Thyroid gland (tissue), 4 donors: ENCODE results near the gene SENP5. TPM values are rescaled to one million over a fixed set of nuclear protein-coding genes. Genes with fewer than 3 reads are reported as not detected.

Experiments used
- DNase-seq, 2 donors: peaks; one replicate each; pipeline ENCODE4 v3.0.0-alpha.2; 2019
- H3K27ac ChIP-seq, 3 donors: fragments of 200-600 bp; sonication (generic); 1 replicate in 2 of 3; 2 replicates in 1 of 3; pipeline ENCODE4 v1.5.1; 2016 to 2019; ENCODE audit warnings: mild to moderate bottlenecking in 1 of 3, moderate library complexity in 1 of 3
- H3K27me3 ChIP-seq: fragments of 200-600 bp; sonication (generic); one replicate; pipeline ENCODE4 v1.5.1; 2019
- H3K36me3 ChIP-seq, 2 donors: fragments of 200-600 bp; sonication (generic); one replicate each; pipeline ENCODE4 v1.5.1; 2016 to 2019
- H3K4me1 ChIP-seq, 2 donors: fragments of 200-600 bp; sonication (generic); one replicate each; pipeline ENCODE4 v1.5.1; 2017 to 2019
- H3K4me3 ChIP-seq, 3 donors: fragments of 200-600 bp; sonication (generic); replicated peaks in 1 of 3; 1 replicate in 2 of 3; 2 replicates in 1 of 3; pipeline ENCODE4 v1.5.1; 2016; ENCODE audit warnings: mild to moderate bottlenecking in 1 of 3
- H3K9me3 ChIP-seq: fragments of 200-600 bp; sonication (generic); one replicate; pipeline ENCODE4 v1.5.1; 2017
- CTCF ChIP-seq, 6 experiments: fragments of 200-600 bp in 3 of 6; fragments of 450-650 bp in 3 of 6; sonication (generic) in 3 of 6; IDR thresholded peaks; one replicate each; pipeline ENCODE4 v1.5.1; 2016 to 2019; ENCODE audit warnings: antibody characterized with exemption in 6 of 6, mild to moderate bottlenecking in 2 of 6, inconsistent platforms in 1 of 6, moderate library complexity in 1 of 6
- POLR2A ChIP-seq, 2 donors: fragments of 450-650 bp; IDR thresholded peaks; one replicate each; pipeline ENCODE4 v1.6.1; 2017; ENCODE audit warnings: antibody characterized with exemption in 2 of 2, mild to moderate bottlenecking in 2 of 2, moderate library complexity in 1 of 2
- WGBS, 2 donors: methylation state at CpG; one replicate each; pipeline ENCODE4 v1.1.5; 2017; 5-methylcytosine and 5-hydroxymethylcytosine counted together
- intact Hi-C: fragments of 100-400 bp; cut with DNase I; formaldehyde crosslinking; loops from one replicate; pipeline ENCODE4 v1.15.1; 2023
- total RNA-seq, 4 donors: library from RNA; depleted of rRNA; stranded (reverse); fragments of >200 nt; gene quantifications; one replicate each; pipeline ENCODE4 v1.2.3, GENCODE V29; 2016

Gene SENP5
- total RNA-seq, 4 donors from 2014 or later = 37.4 to 67.2 (median 50.9) TPM

- Histone ChIP-seq H3K4me1 (peaks cover 9 to 10% of the 10 kb centered on the region in 2 donors), H3K27me3 (no peaks in the 10 kb centered on the region), H3K4me3 (no peak overlapping the region), H3K9me3 (no peaks in the 10 kb centered on the region), H3K27ac (no peak overlapping the region), H3K36me3 (no peaks in the 10 kb centered on the region)
- no peak for DNase-seq
- no peak for TF ChIP-seq CTCF (IDR thresholded peaks at IDR 0.05)
- no peak for TF ChIP-seq POLR2A (IDR thresholded peaks at IDR 0.05)
- 71 to 80% methylated on average over 7 to 10 of the region's 10 CpGs for WGBS, 2 donors
- intact Hi-C loops = no loop called here
Observed at GRCh38 chr3:196947136-196947859, 79.6 kb downstream of the SENP5 start.

DNA sequence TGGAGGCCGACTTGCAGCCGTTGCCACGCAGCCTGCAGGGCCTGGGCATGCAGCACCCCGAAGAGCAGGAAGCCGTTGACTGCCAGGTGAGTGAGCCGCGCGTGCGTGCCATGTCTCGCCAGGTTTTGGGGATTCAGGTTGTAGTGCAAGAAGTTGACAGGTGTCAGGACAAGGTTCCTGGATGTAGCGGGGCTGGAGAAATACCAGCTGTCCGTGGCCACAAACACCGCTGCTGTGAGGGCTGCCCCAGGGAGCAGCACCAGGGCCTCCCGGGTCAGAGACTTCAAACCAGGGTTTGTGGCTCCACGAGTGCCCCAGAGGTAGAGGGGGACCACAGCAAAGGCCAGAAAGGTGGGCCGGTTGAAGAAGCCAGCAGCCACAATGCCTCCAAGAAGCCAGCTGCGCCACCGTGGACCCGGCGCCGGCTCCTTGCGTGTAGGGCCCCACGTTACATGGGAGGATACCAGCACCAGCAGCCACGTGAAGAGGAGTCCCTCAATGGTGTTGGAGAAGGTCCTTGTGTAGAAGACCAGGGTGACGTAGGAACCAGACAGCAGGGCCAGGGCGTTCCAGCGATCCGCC lies 80.2 kb downstream of the SENP5 start:
- H3K9me3 ChIP-seq = no peaks in the 10 kb centered on the region
- H3K4me1 ChIP-seq = peaks cover 7 to 9% of the 10 kb centered on the region in 2 donors
- TF ChIP-seq CTCF (IDR thresholded peaks at IDR 0.05) (no peak), POLR2A (IDR thresholded peaks at IDR 0.05) (no peak)
- H3K27ac ChIP-seq = no peak overlapping the region
- no peaks in the 10 kb centered on the region for H3K36me3 ChIP-seq
- WGBS, 2 donors = 80 to 85% methylated on average over 28 of the region's 28 CpGs
- intact Hi-C loops = no loop called here
- H3K27me3 ChIP-seq = no peaks in the 10 kb centered on the region
- no peak overlapping the region for H3K4me3 ChIP-seq
- no peak for DNase-seq

DNA sequence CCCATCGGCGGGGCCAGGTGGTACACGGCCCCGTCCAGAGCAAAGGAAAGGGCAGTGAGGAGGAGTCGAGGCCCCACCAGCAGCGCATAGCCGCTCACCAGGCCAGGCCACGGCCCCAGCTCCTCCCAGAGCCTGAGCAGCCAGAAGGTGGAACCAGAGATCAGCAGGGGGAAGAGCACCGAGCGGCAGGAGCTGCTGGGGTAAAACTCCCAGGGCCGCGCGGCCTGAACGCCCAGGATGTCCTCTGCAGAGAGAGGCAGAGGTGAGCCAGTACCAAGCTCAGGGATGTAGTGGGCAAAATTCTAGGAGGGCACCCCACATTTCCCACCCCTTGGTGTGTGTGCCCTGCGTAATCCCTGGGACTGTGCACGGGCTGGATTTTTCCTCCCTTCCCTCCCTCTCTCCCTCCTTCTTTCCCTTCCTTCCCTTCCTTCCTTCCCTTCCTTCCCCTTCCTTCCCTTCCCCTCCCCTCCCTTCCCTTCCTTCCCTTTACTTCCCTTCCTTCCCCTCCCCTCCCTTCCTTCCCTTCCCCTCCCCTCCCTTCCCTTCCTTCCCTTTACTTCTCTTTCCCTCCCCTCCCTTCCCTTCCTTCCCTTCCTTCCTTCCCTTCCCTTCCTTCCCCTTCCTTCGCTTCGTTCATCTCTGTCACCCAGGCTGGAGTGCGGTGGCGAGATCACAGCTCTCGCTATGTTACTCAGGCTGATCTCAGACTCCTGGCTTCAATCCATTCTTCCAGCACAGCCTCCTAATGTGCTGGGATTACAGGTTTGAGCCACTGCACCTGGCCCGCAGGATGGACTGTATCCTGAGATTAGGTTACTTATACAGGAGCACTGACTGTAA lies 80.9 kb downstream of the SENP5 start:
- H3K36me3 ChIP-seq = no peaks in the 10 kb centered on the region
- TF ChIP-seq CTCF (IDR thresholded peaks at IDR 0.05) = no peak
- TF ChIP-seq POLR2A (IDR thresholded peaks at IDR 0.05) = no peak
- H3K4me1 ChIP-seq = peaks cover under 1 to 4% of the 10 kb centered on the region in 2 donors
- no peaks in the 10 kb centered on the region for H3K9me3 ChIP-seq
- DNase-seq = no peak
- H3K27ac ChIP-seq = no peak overlapping the region
- no peak overlapping the region for H3K4me3 ChIP-seq
- WGBS, 2 donors = 31 to 41% methylated on average over 15 to 21 of the region's 22 CpGs
- intact Hi-C loops = no loop called here
- H3K27me3 ChIP-seq = no peaks in the 10 kb centered on the region

GRCh38 chr3:196949285-196949619 lies 81.5 kb downstream of the SENP5 start:
- 57 to 77% methylated on average over 6 of the region's 6 CpGs for WGBS, 2 donors
- Histone ChIP-seq H3K27ac (no peak overlapping the region), H3K4me3 (no peak overlapping the region), H3K27me3 (no peaks in the 10 kb centered on the region), H3K36me3 (no peaks in the 10 kb centered on the region), H3K4me1 (no peaks in the 10 kb centered on the region), H3K9me3 (no peaks in the 10 kb centered on the region)
- TF ChIP-seq CTCF (IDR thresholded peaks at IDR 0.05) = no peak
- TF ChIP-seq POLR2A (IDR thresholded peaks at IDR 0.05) = no peak
- no peak for DNase-seq
- intact Hi-C loops = no loop called here

DNA sequence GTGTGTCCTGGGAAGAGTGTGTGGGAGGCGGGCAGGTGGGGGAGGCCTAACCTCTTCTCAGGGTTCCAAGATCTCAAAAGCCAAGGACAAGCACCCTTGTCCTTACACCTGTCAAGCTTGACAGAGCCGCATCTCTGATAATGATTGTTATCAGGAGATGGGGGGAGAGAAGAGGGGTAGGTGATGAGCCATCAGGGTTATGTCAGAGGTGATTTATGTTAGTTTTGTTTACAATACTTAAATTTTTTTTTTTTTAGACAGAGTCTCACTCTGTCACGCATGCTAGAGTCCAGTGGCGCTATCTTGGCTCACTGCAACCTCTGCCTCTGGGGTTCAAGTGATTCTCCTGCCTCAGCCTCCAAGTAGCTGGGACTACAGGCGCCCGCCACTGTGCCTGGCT lies 82.0 kb downstream of the SENP5 start:
- intact Hi-C loops = no loop called here
- Histone ChIP-seq H3K4me3 (no peak overlapping the region), H3K4me1 (no peaks in the 10 kb centered on the region), H3K27ac (no peak overlapping the region), H3K27me3 (no peaks in the 10 kb centered on the region), H3K36me3 (no peaks in the 10 kb centered on the region), H3K9me3 (no peaks in the 10 kb centered on the region)
- DNase-seq = no peak
- WGBS, 2 donors = 77 to 84% methylated on average over 6 of the region's 6 CpGs
- TF ChIP-seq POLR2A (IDR thresholded peaks at IDR 0.05) (no peak), CTCF (IDR thresholded peaks at IDR 0.05) (no peak)
